HepG2 (cell line): ENCODE measurements around the gene BTBD8. TPM values are rescaled to one million over a fixed set of nuclear protein-coding genes. Genes with fewer than 3 reads are reported as not detected.

Source experiments
- KLF12 ChIP-seq: sonication (generic); formaldehyde crosslinking; IDR thresholded peaks from 2 replicates; pipeline ENCODE4 v1.4.0; 2020; ENCODE audit warnings: missing genetic modification reagents, borderline replicate concordance
- MEIS1 ChIP-seq: sonication (generic); formaldehyde crosslinking; IDR thresholded peaks from 2 replicates; pipeline ENCODE4 v1.9.0; 2021; ENCODE audit warnings: mild to moderate bottlenecking, missing genetic modification reagents, moderate library complexity, borderline replicate concordance
- POLR2G ChIP-seq: fragments of 200-400 bp; formaldehyde crosslinking; IDR thresholded peaks from 2 replicates; pipeline ENCODE4 v1.6.1; 2018; ENCODE audit warnings: mild to moderate bottlenecking, low read depth, low read length, moderate library complexity
- SMAD1 ChIP-seq: sonication (generic); formaldehyde crosslinking; IDR thresholded peaks from 2 replicates; pipeline ENCODE4 v1.4.0; 2020; ENCODE audit warnings: missing genetic modification reagents, low read depth, mild to moderate bottlenecking, borderline replicate concordance
- ZNF557 ChIP-seq: sonication (generic); formaldehyde crosslinking; IDR thresholded peaks from 2 replicates; pipeline ENCODE4 v1.4.0; 2020; ENCODE audit warnings: missing genetic modification reagents
- ZNF713 ChIP-seq: sonication (generic); formaldehyde crosslinking; IDR thresholded peaks from 2 replicates; pipeline ENCODE4 v1.4.0; 2020; ENCODE audit warnings: mild to moderate bottlenecking, missing genetic modification reagents
- ZNF781 ChIP-seq: sonication (generic); formaldehyde crosslinking; IDR thresholded peaks from 2 replicates; pipeline ENCODE4 v1.5.1; 2020; ENCODE audit warnings: borderline replicate concordance, mild to moderate bottlenecking, missing genetic modification reagents; ENCODE audit errors: not compliant biosample characterization
- polyA plus RNA-seq, 8 experiments: library from polyadenylated mRNA; depleted of rRNA in 3 of 8; stranded (reverse) in 7 of 8; unstranded in 1 of 8; fragments of >200 nt; fragmentation: Illumina TruSeq in 4 of 8; extraction: Trizol in 4 of 8; gene quantifications; 2 replicates each; pipeline versions ENCODE4 v1.2.1 to v1.2.3, GENCODE V29; 2011 to 2016; ENCODE audit warnings: low read depth in 4 of 8, missing spikeins in 1 of 8, mixed read lengths in 1 of 8; ENCODE audit not compliant: insufficient read depth in 1 of 8
- total RNA-seq, 5 experiments: library from RNA; depleted of rRNA; stranded (reverse); fragments of >200 nt; fragmentation: Illumina TruSeq; extraction: Trizol; gene quantifications; 2 replicates each; pipeline ENCODE4 v1.2.3, GENCODE V29; 2016; ENCODE audit warnings: low read depth in 1 of 5
- TF ChIP-seq, protein P1 (sequence below), 2 experiments: fragments of 450-650 bp in 1 of 2; sonication (generic) in 1 of 2; formaldehyde crosslinking in 1 of 2; IDR thresholded peaks; 2 replicates each; pipeline versions ENCODE4 v1.6.1 to v1.8.0; 2016 to 2022; ENCODE audit warnings: antibody characterized with exemption in 1 of 2, mild to moderate bottlenecking in 1 of 2, missing genetic modification reagents in 1 of 2
- TF ChIP-seq, protein P2 (sequence below): sonication (generic); formaldehyde crosslinking; IDR thresholded peaks from 2 replicates; pipeline ENCODE4 v1.5.0; 2020; ENCODE audit warnings: mild to moderate bottlenecking, missing genetic modification reagents, borderline replicate concordance
- TF ChIP-seq, protein P3 (sequence below): sonication (generic); formaldehyde crosslinking; IDR thresholded peaks from 2 replicates; pipeline ENCODE4 v1.5.1; 2020; ENCODE audit warnings: mild to moderate bottlenecking, missing genetic modification reagents

The BTBD8 gene
- total and polyA plus RNA-seq, 2 of the 13 experiments (the other 11 are each of a cell fraction or from before 2014, with no cell fraction given), result 0.41 to 1.8 TPM

- TF ChIP-seq, protein P1, sequence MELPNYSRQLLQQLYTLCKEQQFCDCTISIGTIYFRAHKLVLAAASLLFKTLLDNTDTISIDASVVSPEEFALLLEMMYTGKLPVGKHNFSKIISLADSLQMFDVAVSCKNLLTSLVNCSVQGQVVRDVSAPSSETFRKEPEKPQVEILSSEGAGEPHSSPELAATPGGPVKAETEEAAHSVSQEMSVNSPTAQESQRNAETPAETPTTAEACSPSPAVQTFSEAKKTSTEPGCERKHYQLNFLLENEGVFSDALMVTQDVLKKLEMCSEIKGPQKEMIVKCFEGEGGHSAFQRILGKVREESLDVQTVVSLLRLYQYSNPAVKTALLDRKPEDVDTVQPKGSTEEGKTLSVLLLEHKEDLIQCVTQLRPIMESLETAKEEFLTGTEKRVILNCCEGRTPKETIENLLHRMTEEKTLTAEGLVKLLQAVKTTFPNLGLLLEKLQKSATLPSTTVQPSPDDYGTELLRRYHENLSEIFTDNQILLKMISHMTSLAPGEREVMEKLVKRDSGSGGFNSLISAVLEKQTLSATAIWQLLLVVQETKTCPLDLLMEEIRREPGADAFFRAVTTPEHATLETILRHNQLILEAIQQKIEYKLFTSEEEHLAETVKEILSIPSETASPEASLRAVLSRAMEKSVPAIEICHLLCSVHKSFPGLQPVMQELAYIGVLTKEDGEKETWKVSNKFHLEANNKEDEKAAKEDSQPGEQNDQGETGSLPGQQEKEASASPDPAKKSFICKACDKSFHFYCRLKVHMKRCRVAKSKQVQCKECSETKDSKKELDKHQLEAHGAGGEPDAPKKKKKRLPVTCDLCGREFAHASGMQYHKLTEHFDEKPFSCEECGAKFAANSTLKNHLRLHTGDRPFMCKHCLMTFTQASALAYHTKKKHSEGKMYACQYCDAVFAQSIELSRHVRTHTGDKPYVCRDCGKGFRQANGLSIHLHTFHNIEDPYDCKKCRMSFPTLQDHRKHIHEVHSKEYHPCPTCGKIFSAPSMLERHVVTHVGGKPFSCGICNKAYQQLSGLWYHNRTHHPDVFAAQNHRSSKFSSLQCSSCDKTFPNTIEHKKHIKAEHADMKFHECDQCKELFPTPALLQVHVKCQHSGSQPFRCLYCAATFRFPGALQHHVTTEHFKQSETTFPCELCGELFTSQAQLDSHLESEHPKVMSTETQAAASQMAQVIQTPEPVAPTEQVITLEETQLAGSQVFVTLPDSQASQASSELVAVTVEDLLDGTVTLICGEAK (IDR thresholded peaks at IDR 0.05), result no peak
- TF ChIP-seq, protein P1 (CRISPR knock-in tag; IDR thresholded peaks at IDR 0.05), result peak; percentile 39; the same call in 1 of the 2 replicates
- TF ChIP-seq POLR2G (peak; percentile 63), ZNF781 (CRISPR knock-in tag) (no peak), KLF12 (no peak), MEIS1 (CRISPR knock-in tag) (peak; percentile 76; the same call in 1 of the 2 replicates), ZNF713 (CRISPR knock-in tag) (no peak), ZNF557 (CRISPR knock-in tag) (no peak), SMAD1 (CRISPR knock-in tag) (no peak)
- TF ChIP-seq, protein P2, sequence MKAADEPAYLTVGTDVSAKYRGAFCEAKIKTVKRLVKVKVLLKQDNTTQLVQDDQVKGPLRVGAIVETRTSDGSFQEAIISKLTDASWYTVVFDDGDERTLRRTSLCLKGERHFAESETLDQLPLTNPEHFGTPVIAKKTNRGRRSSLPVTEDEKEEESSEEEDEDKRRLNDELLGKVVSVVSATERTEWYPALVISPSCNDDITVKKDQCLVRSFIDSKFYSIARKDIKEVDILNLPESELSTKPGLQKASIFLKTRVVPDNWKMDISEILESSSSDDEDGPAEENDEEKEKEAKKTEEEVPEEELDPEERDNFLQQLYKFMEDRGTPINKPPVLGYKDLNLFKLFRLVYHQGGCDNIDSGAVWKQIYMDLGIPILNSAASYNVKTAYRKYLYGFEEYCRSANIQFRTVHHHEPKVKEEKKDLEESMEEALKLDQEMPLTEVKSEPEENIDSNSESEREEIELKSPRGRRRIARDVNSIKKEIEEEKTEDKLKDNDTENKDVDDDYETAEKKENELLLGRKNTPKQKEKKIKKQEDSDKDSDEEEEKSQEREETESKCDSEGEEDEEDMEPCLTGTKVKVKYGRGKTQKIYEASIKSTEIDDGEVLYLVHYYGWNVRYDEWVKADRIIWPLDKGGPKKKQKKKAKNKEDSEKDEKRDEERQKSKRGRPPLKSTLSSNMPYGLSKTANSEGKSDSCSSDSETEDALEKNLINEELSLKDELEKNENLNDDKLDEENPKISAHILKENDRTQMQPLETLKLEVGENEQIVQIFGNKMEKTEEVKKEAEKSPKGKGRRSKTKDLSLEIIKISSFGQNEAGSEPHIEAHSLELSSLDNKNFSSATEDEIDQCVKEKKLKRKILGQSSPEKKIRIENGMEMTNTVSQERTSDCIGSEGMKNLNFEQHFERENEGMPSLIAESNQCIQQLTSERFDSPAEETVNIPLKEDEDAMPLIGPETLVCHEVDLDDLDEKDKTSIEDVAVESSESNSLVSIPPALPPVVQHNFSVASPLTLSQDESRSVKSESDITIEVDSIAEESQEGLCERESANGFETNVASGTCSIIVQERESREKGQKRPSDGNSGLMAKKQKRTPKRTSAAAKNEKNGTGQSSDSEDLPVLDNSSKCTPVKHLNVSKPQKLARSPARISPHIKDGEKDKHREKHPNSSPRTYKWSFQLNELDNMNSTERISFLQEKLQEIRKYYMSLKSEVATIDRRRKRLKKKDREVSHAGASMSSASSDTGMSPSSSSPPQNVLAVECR (CRISPR knock-in tag), result peak; percentile 69; the same call in 1 of the 2 replicates
- TF ChIP-seq, protein P3, sequence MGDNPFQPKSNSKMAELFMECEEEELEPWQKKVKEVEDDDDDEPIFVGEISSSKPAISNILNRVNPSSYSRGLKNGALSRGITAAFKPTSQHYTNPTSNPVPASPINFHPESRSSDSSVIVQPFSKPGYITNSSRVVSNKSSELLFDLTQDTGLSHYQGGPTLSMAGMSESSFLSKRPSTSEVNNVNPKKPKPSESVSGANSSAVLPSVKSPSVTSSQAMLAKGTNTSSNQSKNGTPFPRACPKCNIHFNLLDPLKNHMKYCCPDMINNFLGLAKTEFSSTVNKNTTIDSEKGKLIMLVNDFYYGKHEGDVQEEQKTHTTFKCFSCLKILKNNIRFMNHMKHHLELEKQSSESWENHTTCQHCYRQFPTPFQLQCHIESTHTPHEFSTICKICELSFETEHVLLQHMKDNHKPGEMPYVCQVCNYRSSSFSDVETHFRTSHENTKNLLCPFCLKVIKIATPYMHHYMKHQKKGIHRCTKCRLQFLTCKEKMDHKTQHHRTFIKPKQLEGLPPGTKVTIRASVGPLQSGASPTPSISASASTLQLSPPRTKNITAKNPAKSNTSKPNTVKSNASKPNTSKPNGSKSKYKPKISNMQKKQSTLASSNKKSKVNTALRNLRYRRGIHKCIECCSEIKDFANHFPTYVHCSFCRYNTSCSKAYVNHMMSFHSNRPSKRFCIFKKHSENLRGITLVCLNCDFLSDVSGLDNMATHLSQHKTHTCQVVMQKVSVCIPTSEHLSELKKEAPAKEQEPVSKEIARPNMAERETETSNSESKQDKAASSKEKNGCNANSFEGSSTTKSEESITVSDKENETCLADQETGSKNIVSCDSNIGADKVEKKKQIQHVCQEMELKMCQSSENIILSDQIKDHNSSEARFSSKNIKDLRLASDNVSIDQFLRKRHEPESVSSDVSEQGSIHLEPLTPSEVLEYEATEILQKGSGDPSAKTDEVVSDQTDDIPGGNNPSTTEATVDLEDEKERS (CRISPR knock-in tag), result 0 out of 2 replicates have a peak, but pooled peaks have one; percentile 32
These were observed at the start of gene BTBD8 (continued) for GRCh38 chr1:92080128-92080985.
